ENCODE results near the gene GRK1. TPM values are rescaled to one million over a fixed set of nuclear protein-coding genes. Genes with fewer than 3 reads are reported as not detected.
"Not testable (repeated sequence)": the region's sequence is repeated elsewhere in the genome, so short reads cannot be mapped to it uniquely, and the experiment has no call there.

Gene GRK1
- total RNA-seq, 1 donor from 2014 or later, result 0.06 TPM

DNA sequence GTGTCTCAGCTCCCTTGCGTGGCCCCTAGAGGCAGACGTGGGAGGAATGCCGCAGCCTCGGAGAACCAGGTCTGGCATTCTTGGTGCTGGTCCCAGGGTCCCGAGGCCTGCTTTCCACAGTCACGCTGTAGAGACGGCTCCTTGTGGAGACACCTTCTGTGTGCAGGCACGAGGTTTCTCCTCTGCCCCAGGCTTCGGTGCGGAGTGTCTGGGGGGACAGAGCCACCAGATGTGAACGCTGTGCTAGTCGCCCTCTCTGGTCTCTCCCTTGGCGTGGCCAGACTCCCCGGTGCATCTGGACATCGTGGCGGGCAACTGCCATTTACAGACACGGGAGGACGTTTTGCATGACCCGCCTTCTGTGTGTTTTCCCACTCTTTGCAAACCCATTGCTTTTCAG, 84.5 kb downstream of the GRK1 start:
- no peak overlapping the region for H3K4me3 ChIP-seq (ENCODE audit: low read depth, low read length)

DNA sequence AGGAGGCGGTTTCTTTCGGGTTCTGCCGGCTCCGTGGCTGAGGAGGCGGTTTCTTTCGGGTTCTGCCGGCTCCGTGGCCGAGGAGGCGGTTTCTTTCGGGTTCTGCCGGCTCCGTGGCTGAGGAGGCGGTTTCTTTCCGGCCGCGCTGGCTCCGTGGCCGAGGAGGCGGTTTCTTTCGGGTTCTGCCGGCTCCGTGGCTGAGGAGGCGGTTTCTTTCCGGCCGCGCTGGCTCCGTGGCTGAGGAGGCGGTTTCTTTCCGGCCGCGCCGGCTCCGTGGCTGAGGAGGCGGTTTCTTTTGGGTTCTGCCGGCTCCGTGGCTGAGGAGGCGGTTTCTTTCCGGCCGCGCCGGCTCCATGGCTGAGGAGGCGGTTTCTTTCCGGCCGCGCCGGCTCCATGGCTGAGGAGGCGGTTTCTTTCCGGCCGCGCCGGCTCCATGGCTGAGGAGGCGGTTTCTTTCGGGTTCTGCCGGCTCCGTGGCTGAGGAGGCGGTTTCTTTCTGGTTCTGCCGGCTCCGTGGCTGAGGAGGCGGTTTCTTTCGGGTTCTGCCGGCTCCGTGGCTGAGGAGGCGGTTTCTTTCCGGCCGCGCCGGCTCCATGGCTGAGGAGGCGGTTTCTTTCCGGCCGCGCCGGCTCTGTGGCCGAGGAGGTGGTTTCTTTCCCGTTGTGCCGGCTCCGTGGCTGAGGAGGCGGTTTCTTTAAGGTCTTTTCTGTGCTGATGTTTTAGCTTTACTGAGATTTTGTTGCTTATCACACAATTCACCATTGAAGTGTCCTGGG, 85.4 kb downstream of the GRK1 start:
- DNase-seq (ENCODE audit: low read depth); H3K4me3 ChIP-seq (ENCODE audit: low read depth, low read length): not testable (repeated sequence)

More for the DNA sequence above, 84.5 kb downstream of the GRK1 start:
- DNase-seq (ENCODE audit: low read depth), result no peak
- no peak for TF ChIP-seq CTCF (conservative IDR thresholded peaks at IDR 0.05; ENCODE audit: low read depth, low read length)

DNA sequence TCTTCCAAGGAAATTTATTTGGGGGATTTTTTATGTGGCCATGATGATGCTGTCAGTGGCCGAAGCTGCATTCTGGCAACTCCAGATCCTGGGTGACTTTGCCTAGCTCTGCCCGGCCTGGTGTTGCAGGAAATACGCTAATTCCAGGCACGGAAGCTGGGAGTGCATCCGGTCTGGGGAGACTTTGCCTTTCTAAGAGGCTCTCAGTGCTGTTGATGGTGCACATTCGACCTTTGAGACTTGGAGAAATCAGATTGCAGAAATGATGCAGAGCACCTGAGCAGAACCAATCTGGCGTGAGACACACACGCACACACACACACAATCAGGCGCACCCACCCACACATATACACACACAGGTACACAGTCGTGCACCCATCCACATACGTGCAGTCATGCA, 86.2 kb downstream of the GRK1 start:
- TF ChIP-seq CTCF (conservative IDR thresholded peaks at IDR 0.05; ENCODE audit: low read depth, low read length), result no peak
- H3K4me3 ChIP-seq (ENCODE audit: low read depth, low read length), result no peak overlapping the region
- DNase-seq (ENCODE audit: low read depth), result no peak

GRCh38 chr13:113754242-113754641, 87.2 kb downstream of the GRK1 start:
- no peak overlapping the region for H3K4me3 ChIP-seq (ENCODE audit: low read depth, low read length)
- no peak for DNase-seq (ENCODE audit: low read depth)
- TF ChIP-seq CTCF (conservative IDR thresholded peaks at IDR 0.05; ENCODE audit: low read depth, low read length), result no peak

GRCh38 chr13:113754691-113755090, 87.7 kb downstream of the GRK1 start:
- no peak overlapping the region for H3K4me3 ChIP-seq (ENCODE audit: low read depth, low read length)
- TF ChIP-seq CTCF (conservative IDR thresholded peaks at IDR 0.05; ENCODE audit: low read depth, low read length), result no peak

DNA sequence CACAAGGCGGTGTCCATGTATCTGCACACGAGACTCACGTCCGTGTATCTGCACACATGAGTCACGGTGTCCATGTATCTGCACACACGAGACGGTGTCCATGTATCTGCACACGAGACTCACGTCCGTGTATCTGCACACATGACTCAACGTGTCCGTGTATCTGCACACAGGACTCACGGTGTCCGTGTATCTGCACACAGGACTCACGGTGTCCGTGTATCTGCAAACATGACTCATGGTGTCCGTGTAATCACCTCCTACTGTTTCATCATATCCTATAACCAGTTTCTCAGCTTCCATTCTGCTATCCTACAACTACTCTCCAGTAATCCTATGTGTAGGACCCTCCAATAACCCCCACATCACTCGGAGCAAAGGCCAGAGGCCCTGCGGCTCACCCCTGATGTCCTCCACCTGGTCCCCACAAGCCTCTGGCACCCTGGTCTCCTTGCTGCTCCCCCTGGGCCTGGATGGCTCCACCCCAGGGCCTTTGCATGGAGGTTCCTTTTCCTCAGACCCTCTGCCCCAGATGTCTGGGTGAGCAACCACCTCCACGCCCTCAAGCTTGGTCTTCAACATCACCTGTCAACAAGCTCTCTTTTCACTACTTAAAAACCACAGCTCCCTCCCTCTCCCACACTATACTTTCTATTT, 89.5 kb downstream of the GRK1 start:
- no peak for TF ChIP-seq CTCF (conservative IDR thresholded peaks at IDR 0.05; ENCODE audit: low read depth, low read length)
- DNase-seq (ENCODE audit: low read depth), result no peak
- no peak overlapping the region for H3K4me3 ChIP-seq (ENCODE audit: low read depth, low read length)

More at GRCh38 chr13:113754691-113755090, 87.7 kb downstream of the GRK1 start:
- DNase-seq (ENCODE audit: low read depth), result no peak

DNA sequence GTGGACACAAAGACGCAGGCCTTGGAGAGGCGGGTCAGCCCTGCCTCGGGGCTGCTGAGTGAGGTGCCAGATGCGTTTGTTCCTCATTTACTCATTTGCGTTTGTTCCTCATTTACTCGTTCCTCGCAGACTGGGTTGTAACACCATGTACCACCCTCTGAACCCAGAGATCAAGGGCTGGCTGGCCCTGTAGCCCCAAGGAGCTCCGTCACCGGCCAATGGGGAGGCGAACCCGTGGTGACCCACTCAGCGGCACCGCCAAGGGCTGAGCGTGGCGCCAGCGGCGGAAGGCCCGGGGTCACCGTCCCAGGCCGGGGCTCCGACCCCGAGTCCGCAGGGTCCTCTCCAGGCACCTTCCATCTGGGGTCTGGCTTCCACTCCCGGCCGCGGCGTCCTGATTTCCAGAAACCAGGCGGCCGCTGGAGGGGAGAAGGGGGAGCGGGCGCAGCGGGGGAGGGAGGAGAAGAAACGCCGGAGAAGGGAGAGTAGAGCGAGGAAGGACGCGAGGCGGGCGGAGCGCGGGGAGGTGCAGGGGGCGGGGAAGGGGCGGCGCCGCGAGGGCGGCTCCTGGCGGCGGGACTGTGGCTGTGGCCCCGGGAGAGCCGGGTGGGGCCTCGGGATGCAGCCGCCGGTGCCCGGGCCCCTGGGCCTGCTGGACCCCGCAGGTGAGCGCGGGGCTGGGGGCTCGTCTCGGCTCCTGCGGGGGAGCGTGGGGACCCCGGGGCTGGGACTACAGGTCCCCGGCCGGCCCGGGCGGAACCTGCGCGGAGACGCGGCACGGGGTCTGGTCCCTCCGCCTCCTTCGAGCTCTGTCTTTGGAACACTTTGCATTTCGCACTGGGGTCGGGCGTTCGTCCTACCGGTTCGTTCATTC, 91.9 kb downstream of the GRK1 start, which contains the start of gene TMEM255B:
TMEM255B (plus strand) TSS at position 576 of the 874 bp plus-strand sequence; CDS start at position 620, 44 bp downstream.
- TF ChIP-seq CTCF (conservative IDR thresholded peaks at IDR 0.05; ENCODE audit: low read depth, low read length), result peak; percentile 18
- H3K4me3 ChIP-seq (ENCODE audit: low read depth, low read length), result peak within 1 kb of the TSS; percentile 73
- no peak for DNase-seq (ENCODE audit: low read depth)
